Skin epidermis (tissue), 12 donors: ENCODE measurements around the gene ARHGAP44.
"Not testable (repeated sequence)": the region's sequence is repeated elsewhere in the genome, so short reads cannot be mapped to it uniquely, and the experiment has no call there.

ENCODE experiments used
- H3K27ac ChIP-seq, 21 experiments: fragments of 200-600 bp; sonication (generic) in 11 of 21; one replicate each; pipeline ENCODE4 v1.5.0; 2020; ENCODE audit warnings: mild to moderate bottlenecking in 3 of 21, inconsistent platforms in 2 of 21, moderate library complexity in 2 of 21
- H3K4me3 ChIP-seq, 7 experiments: fragments of 200-600 bp; sonication (generic) in 2 of 7; one replicate each; pipeline ENCODE4 v1.5.0; 2020; ENCODE audit warnings: inconsistent platforms in 2 of 7, mild to moderate bottlenecking in 2 of 7, moderate library complexity in 1 of 7

The ARHGAP44 gene

DNA sequence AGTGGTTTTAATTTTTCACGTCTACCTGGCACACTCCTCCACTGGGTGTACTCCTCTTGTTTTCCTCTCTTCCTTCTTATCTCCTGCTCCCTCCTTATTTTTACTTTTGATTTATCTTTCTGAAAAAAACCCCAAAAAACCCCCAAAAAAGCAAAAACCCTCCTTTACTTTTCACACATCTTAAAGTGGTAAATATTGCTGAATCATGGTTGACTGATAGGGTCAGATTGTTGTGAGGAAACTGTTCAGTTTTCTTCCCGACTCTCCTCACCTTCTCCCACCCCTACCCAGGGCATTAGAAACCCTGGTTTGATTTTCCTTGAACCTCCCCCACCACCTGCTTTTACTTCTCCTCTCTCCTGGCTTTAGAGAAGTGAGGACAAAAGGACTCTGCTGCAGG, 25.4 kb downstream of the ARHGAP44 start:
- H3K4me3 ChIP-seq = no peak overlapping the region

DNA sequence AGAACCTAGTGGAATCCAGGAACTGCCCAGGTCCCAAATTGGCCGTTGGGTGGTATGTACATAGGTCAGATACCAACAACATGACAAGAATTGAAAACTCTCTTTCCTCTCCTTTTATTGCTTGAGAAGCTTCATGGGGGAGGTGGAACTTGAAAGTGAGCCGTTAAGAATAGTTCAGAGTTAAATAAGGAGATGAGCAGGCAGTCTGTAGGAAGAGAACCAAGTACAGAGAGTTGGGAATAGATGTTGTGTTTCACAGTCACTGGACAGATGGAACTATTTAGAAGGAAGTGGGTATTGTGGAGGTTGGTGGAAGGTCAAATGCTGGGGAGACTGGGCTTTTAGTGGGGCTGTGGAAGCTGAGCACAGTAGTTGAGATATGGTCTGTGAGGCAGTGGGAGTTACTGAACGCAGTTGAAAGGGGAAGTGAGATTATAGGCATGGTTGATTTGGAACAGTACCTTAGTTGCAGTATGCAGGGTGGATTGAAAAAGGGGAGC, 26.4 kb downstream of the ARHGAP44 start:
- no peak overlapping the region for H3K27ac ChIP-seq
- H3K4me3 ChIP-seq = no peak overlapping the region

More for the DNA sequence above, 25.4 kb downstream of the ARHGAP44 start:
- no peak overlapping the region for H3K27ac ChIP-seq

DNA sequence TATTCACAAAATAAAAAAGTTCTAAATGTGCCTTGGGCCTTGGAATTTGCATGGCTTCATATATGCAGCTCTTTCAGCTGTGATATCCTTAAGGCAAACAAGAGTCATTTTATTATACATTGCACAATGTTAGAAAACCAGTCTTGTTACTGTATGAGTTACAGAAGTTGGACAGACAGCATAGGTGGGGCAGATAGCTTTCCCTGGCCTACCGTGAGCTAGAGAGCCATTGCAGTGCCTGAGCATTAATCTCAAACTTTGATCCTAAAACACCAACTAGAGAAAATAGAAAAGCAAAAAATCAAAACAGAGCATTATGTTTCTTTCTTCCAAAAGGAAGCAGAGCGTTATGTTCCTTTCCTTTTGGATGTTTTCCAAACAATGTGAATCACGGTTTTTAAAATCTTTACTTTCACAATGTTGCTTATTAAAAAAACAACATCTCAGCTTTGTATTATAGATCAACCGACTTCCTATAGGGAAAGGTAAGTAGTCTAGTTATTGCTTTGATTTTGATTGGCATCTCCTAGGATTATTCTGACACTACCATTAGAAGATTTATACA, 32.2 kb downstream of the ARHGAP44 start:
- Histone ChIP-seq H3K4me3 (no peak overlapping the region), H3K27ac (peak overlapping the region in 1 of 21 experiments; percentile 13)

DNA sequence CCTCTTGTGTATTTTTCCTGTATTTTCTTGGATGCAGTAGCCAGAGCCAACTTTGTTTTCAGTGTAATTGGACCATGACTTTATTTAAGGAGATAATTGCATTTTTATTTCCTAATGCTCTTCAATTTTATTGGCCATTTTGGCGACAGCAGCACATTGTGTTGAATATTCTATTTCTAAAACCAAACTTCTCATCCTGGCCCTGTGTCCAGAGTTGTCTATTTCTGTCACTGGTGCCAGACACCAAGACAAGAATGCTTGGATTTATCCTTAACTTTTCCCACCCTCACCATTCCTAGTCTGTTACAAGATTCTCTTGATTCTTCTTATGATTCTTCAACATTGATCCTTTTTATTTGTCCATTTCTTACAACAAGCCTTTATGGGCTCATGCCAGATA, 37.1 kb downstream of the ARHGAP44 start:
- Histone ChIP-seq H3K4me3 (no peak overlapping the region), H3K27ac (no peak overlapping the region)

DNA sequence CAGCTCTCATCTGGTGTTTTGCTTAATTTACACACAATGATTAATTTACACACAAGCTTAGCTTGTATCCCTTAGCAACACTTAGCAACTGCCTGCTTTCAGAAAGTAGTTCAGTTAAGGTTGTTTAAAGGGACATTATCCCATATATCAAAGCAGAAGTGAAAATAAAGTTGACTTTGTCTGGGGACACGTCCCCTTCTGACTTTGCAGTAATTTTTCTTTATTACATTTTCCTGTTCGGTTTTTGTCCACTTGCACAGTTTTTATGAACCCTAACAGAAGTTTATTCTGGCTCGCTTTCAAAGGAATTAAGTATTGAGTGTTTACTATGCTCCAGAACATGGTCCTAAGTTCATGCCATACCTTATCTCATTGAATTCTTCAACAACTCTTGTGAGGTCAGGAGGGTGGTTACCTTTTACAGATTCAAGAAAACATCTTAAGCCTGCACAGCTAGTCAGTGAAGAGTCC, 41.5 kb downstream of the ARHGAP44 start:
- Histone ChIP-seq H3K27ac (no peak overlapping the region), H3K4me3 (no peak overlapping the region)

DNA sequence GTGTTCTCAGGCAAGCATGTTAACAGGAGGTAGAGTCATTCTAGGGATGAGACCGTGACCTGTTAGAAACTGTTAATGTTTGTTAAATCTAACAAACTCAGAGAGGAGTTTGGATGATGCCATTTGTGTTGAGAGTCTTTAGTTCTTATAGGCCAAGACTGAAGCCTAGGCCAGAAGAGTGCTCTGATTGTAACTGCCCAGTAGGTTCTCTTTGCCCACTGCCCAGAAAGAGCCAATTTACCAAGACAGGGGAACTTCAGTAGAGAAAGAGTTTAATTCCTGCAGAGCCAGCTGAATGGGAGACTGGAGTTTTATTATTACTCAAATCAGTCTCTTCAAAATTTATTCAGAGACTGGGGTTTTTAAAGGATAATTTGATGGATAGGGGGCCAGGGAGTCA, 42.5 kb downstream of the ARHGAP44 start:
- H3K4me3 ChIP-seq = no peak overlapping the region

DNA sequence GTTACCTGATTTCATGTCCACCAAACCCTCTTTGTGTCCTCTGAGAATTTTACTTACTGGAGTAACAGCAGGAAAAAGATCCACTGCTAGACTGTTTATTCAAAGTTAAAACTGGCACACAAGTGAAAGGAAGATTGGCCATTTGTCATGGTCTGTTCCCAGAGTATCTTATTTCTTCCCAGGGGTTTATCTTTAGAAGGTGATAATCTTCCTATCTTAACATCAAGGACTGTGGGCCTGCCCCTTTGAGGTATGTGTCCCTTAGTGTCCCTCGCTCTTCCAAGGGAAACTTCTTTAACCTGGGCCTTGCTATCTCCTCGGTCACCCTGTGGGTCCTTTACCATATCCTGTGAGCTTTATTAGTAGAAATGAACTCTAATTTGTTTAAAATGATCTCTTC, 49.7 kb downstream of the ARHGAP44 start:
- Histone ChIP-seq H3K27ac (no peak overlapping the region), H3K4me3 (no peak overlapping the region)

More for the DNA sequence above, 42.5 kb downstream of the ARHGAP44 start:
- H3K27ac ChIP-seq = no peak overlapping the region

DNA sequence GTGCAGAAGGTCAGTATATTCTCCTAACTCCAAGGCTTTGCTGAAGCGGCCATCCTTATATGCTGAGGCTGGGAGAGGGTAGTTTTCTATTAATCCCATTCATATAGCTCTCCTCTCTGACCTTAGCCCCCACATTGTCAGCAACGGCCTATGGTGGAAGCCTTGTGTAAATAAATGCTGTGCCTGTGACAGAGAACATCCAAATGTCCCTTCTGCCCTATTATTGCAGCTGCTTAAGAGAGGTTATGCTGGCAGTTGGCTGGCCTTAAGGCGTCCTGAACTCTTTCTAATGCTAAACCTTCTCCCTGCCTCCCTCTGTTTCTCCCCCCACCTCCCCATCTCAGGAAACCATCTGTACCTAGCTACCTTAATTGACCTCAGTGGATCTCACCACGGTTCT, 53.6 kb downstream of the ARHGAP44 start:
- no peak overlapping the region for H3K4me3 ChIP-seq
- no peak overlapping the region for H3K27ac ChIP-seq

DNA sequence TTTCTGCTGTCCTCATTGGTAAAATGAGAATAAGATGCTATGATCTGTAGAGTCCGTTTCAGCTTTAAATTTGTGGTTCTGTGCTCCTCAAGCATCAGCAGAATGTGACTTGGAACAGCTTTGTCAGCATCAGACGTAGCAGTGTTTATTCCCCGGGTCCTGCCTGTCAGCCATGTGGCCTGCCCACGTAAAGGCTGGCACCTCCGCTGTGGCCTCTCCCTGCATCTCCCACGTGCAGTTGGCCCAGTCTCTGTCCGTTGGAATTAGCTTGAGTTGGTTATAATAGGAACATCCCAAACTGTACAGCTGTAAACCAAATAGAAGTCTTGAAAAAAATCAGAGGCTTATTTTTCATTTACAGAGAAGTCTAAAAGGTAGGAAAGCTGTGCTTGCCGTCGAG, 61.7 kb downstream of the ARHGAP44 start:
- Histone ChIP-seq H3K27ac (no peak overlapping the region), H3K4me3 (no peak overlapping the region)

DNA sequence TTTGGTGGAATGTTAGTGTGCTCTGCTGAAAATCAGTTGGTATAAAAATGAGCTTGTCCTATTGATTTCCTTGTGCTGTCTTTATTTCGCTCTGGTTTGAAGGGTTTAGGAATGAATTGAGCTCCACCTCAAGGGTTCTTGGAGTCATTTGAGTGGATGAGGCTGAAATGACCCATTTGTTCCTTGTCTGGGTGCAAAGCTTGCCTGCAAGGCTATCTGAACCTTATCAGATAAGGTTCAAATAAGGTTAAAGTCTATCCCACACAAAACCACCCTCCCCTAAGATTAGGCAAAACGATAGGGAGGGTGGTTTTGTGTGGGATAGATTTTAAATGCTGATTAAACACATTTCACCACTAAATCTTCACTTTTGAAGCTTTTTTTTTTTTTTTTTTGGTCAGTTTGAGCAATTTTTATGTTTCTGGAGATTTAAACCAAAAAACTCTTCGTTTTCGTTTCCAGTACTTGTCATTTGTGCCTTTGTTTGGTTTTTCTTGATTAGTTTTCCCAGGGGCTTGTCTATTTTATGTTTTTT, 62.7 kb downstream of the ARHGAP44 start:
- Histone ChIP-seq H3K4me3 (no peak overlapping the region), H3K27ac (no peak overlapping the region)

DNA sequence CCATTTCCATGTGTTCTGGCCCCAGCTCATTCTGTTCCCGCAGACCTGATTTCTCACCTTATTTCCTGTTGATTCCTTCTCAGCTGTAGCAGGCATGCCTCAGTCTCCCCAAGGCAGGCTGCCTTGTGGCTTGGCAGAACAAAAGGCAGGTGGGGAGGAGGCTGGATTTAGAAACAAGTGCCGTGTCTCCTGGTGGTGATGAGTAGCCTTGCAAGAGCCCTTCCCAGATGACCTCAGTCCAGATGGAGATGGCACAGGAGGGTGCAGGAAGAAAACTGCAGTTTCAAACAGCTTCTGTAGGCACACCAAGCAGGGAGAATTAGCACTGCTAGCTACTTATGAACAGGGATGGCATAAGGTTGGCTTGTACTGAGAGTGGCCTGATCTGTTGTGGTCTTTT, 64.6 kb downstream of the ARHGAP44 start:
- Histone ChIP-seq H3K27ac (no peak overlapping the region), H3K4me3 (no peak overlapping the region)

DNA sequence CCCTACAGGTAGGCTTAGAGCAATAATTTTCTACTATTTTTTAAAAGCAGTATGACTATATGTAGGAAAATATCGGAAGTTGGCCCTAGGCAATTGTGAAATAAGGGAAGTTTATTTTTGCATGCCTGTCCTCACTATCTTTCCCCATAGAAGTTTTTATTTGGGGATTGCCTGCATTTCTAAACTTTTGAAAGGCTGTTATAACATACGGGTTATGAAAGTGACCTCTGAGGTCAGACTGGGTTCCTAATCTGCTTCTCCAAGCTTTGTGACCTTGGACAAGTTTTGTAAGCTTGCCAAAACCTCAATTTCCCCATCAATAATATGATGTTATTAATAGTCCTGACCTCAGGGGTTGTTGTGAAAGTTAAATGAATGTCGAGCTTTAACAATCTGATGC, 67.1 kb downstream of the ARHGAP44 start:
- Histone ChIP-seq H3K4me3 (no peak overlapping the region), H3K27ac (no peak overlapping the region)

DNA sequence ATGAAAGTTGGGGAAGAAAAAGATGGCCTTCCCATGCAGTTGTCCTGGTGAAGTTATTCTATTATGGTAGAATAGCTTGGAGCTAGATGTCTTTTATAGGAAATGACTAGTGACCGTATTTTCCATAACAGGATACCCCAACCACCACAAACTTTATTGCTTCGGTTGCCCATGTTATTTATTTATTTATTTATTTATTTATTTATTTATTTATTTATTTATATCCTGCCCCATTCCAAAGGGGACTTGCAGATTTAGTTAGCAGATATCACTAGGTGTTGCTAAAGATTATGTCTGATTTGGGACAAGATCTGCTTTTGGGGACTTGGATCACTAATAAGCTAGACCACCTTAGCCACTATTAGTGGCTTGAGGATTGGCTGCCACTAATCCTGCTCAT, 68.3 kb downstream of the ARHGAP44 start:
- no peak overlapping the region for H3K4me3 ChIP-seq

DNA sequence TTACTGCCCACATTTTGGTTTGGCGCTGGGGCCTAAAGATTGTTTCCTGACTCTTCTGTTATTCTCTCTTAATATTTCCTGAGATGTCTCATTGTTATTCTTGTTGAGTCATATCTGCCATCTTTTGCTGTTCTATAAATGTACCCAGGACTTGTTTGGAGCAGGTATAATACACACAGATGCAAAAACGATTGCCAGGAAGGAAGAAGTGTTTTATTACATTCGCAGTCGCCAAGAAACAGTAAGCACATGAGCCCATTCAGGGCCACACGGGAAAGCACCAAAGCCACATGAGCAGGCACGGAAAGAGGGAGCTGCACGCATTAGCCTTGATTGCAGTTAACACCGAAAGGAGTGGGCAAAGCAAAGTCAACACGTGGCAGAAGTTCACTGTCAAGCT, 70.2 kb downstream of the ARHGAP44 start:
- no peak overlapping the region for H3K4me3 ChIP-seq
- no peak overlapping the region for H3K27ac ChIP-seq

More for the DNA sequence above, 68.3 kb downstream of the ARHGAP44 start:
- no peak overlapping the region for H3K27ac ChIP-seq

DNA sequence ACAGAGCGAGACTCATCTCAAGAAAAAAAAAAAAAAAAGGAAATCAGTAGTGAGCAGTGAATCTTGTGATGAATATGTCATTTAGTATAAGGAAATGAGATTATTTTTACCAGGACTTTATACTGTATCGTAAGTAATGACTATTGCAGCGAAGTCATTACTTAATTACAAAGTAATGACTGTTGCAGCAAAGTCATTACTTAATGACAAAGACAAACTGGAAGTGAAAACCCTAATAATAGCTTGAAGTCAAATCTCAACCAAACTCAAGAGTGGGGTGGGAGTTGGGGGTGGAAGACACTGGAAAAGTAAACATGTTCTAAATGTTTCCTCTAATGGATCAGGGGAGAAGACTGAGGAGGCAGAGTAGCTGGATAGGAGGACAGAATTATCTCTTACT, 76.5 kb downstream of the ARHGAP44 start:
- Histone ChIP-seq H3K27ac (no peak overlapping the region), H3K4me3 (no peak overlapping the region)

DNA sequence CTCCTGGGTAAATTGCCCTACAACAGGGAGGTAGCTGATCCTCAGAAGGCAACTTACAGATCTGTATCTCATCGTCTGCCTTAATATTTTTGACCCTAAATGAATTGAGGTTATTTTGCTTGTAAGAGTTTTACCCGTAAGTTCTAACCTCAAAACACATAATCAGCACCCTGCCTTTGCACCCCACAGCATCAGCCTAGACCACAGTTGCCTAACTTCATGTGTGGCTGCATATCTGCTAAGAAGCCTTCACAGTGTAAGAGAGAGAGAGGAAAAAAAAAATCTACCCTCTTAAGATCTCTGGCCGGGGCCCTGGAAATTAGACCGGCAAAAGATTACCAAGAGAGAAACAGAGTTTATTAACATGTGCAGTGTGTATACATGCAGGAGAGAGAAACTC, 76.9 kb downstream of the ARHGAP44 start:
- no peak overlapping the region for H3K4me3 ChIP-seq
- no peak overlapping the region for H3K27ac ChIP-seq

DNA sequence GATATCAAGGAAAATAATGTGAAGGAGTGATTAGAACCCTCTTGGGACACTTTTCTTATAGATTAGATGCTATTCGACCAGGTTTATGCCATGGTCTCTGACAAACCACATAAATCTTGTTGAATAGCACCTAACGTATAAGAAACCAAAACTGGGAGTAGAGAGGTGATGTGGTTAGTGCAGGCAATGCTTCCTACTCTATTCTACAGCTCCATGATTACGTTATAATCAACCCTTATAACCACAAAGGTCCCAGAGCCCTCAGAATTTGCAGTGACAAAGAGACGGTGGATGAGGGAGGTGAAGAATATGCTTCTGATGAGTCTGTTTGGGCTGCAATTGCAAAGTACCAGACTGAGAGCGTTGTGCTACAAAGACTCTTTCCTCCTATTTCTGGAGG, 78.4 kb downstream of the ARHGAP44 start:
- H3K4me3 ChIP-seq = no peak overlapping the region
- H3K27ac ChIP-seq = no peak overlapping the region

DNA sequence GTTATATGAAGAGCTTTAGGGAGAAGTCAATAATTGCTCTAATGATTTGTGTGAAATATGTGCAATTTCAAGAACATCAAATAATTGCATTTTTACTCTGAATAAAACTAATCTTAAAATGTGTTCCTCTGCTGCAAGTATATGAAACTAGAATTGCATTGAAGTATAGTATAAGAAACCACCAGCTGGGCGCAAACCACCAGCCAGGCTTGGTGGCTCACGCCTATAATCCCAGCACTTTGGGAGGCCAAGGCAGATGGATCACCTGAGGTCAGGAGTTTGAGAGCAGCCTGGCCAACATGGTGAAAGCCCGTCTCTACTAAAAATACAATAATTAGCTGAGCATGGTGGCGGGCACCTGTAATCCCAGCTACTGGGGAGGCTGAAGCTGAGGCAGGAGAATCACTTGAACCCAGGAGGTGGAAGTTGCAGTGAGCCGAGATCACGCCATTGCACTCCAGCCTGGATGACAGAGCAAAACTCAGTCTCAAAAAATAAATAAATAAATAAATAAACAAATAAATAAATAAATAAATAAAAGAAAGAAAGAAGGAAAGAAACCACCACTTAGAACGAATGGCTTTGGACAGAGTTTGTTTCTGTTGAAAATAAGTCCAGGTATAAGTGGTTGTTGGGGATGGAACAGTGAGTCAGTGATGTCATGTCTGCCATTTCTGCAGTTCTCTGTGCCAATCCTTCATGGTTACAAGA, 84.3 kb downstream of the ARHGAP44 start:
- not testable (repeated sequence) for H3K27ac ChIP-seq, H3K4me3 ChIP-seq

DNA sequence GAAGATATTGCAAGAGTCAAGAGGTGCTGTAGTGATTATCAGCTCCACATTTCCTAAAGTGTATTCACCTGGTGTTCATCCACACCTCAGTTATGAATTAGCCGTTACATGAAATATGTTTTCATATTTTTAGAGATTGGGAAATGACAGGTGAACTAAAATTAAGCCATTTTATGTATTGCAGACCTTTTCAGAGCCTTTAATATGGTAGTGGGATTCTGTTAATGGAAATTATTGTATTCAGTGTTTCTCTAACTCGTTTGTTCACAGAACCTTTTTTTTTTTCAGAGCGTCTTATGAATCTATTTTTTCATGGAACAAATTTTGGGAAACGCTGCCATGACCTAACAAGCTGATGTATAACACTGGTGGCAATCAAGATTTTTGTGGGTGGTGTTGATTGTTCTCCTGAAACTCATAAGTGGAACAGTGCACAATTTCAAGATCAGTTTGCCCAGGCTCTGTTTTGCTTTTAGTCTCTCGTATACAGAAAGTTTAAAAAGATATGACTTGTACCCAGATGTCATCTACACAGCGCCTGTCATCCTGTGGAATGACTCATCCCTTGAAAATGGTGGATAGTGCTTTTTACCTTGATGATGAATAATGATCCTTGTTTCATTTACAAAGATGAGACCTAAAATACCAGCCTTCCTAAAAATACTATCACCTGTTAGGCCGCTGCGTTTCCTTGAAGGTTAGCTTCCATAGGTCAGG, 88.8 kb downstream of the ARHGAP44 start:
- Histone ChIP-seq H3K4me3 (no peak overlapping the region), H3K27ac (no peak overlapping the region)

DNA sequence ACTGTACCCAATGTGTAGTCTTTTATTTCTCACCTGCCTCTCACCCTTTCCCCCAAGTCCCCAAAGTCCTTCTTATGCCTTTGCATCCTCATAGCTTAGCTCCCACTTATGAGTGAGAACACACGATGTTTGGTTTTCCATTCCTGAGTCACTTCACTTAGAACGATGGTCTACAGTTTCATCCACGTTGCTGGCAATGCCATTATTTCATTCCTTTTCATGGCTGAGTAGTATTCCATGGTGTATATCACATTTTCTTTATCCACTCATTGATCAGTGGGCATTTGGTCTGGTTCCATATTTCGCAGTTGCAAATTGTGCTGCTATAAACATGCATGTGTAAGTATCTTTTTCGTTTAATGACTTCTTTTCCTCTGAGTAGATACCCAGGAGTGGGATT, 89.8 kb downstream of the ARHGAP44 start:
- not testable (repeated sequence) for H3K4me3 ChIP-seq, H3K27ac ChIP-seq

DNA sequence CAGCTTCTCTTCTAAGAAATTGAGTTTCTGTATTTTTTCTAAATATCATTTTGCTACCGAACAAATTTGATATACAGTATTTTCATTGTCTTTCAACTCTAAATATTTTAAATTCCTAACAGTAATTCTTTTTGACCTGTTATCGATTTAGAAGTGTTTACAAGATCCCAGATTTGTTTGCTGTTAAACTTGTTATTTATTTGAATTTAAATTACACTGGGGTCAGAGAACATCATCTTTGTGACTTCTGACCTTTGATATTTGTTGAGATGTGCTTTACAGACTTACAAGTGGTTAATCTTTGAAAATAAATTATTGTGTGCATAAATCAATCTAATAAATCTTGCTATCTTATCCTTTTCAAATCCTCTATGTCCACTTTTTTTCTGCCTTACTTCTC, 94.2 kb downstream of the ARHGAP44 start:
- Histone ChIP-seq H3K4me3 (no peak overlapping the region), H3K27ac (no peak overlapping the region)
